ENCODE results near the gene UBL4B.

UBL4B gene

DNA sequence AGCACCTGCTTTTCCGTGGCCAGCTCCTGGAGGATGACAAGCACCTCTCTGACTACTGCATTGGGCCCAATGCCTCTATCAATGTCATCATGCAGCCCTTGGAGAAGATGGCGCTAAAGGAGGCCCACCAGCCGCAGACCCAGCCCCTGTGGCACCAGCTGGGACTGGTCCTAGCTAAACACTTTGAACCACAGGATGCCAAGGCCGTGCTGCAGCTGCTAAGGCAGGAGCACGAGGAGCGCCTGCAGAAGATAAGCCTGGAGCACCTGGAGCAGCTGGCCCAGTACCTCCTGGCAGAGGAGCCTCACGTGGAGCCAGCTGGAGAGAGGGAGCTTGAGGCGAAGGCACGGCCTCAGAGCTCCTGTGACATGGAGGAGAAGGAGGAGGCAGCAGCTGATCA is 413 bp downstream of the UBL4B start:
- no peak for ATAC-seq (replicated peaks)
- Mint-ChIP-seq H3K36me3 (ENCODE audit: insufficient read depth) (no peaks in the 10 kb centered on the region), H3K27me3 (peaks cover 69 to 93% of the 10 kb centered on the region in 2 donors)

DNA sequence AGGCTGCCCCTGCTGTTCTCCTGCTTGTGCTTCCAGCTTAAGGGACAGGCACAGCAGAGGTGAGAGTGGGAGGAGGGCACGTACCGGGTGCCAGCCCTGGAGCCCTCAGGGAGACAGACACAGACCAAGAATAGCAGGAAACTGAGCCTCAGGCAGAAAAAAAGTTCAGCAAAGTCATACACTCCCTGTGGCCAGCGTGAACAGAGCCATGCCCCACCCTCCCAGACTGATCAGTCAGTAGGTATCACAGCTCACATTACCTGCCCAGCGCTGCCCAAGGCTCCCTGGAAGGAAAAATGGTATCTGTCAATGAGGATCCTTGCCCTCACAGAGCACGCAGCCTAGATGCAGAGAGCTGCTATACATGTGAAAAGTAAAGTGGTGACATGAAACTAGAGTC is 1.3 kb downstream of the UBL4B start:
- no peak for ATAC-seq (replicated peaks)
- Mint-ChIP-seq H3K36me3 (ENCODE audit: insufficient read depth) (no peaks in the 10 kb centered on the region), H3K27ac (no peak overlapping the region), H3K4me1 (ENCODE audit: low read depth in 2 of 2) (peaks cover 0 to 3% of the 10 kb centered on the region in 2 donors), H3K27me3 (peaks cover 70 to 91% of the 10 kb centered on the region in 2 donors), H3K4me3 (no peak overlapping the region), H3K9me3 (no peaks in the 10 kb centered on the region)
- no peak for DNase-seq

More for the DNA sequence above, 413 bp downstream of the UBL4B start:
- no peaks in the 10 kb centered on the region for H3K9me3 Mint-ChIP-seq
- H3K4me1 Mint-ChIP-seq (ENCODE audit: low read depth in 2 of 2): peaks cover 0 to 3% of the 10 kb centered on the region in 2 donors
- DNase-seq: no peak
- no peak overlapping the region for H3K4me3 Mint-ChIP-seq
- H3K27ac Mint-ChIP-seq: no peak overlapping the region

DNA sequence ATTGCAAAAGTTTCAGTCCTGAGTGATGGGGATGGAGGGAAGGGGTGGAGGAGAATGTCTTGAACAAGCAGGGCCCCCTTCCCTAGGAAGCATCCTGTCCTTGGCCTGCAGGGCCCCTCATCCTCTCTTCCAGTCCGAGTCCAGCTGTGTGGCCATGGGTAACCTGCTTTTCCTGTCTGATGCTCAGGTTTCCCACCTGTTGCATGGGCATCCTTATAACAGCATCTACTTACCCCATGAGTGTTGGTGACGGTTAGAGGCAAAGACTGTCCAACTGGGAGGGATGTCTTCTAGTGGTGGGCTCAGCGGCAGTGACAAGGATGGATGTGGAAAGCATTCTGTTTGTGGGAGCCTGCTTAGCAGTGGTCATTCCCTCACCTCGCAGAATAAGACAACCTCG is 1.9 kb downstream of the UBL4B start:
- Mint-ChIP-seq H3K36me3 (ENCODE audit: insufficient read depth) (peaks cover under 1% of the 10 kb centered on the region), H3K4me3 (no peak overlapping the region), H3K27me3 (peaks cover 68 to 91% of the 10 kb centered on the region in 2 donors), H3K27ac (no peak overlapping the region), H3K9me3 (no peaks in the 10 kb centered on the region), H3K4me1 (ENCODE audit: low read depth in 2 of 2) (peaks cover 0 to 3% of the 10 kb centered on the region in 2 donors)
- DNase-seq: no peak
- ATAC-seq (replicated peaks): no peak

DNA sequence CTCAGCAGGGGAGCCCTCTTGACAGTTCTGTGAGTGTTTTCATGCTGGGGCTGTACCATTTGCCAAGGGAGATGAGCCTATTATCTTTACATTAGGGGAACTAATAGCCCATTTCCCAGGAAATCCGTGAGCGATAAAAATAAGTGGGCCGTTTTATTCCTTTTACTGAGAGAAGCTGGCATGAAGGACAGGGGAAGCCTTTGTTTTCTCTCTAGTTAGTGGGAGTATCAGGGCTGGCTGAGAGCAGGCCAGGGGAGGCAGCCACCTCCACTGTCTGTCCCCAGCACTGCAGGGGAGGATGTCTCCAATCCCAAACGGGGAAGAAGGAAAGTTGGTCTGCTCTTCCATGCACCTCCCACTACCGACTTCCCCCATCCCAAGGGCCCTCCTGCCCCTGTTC is 2.5 kb downstream of the UBL4B start:
- Mint-ChIP-seq H3K9me3 (no peaks in the 10 kb centered on the region), H3K36me3 (ENCODE audit: insufficient read depth) (peaks cover 4% of the 10 kb centered on the region), H3K4me1 (ENCODE audit: low read depth in 2 of 2) (peaks cover 0 to 3% of the 10 kb centered on the region in 2 donors), H3K4me3 (no peak overlapping the region), H3K27me3 (peaks cover 62 to 91% of the 10 kb centered on the region in 2 donors), H3K27ac (no peak overlapping the region)
- DNase-seq (no peak), ATAC-seq (replicated peaks) (no peak)

DNA sequence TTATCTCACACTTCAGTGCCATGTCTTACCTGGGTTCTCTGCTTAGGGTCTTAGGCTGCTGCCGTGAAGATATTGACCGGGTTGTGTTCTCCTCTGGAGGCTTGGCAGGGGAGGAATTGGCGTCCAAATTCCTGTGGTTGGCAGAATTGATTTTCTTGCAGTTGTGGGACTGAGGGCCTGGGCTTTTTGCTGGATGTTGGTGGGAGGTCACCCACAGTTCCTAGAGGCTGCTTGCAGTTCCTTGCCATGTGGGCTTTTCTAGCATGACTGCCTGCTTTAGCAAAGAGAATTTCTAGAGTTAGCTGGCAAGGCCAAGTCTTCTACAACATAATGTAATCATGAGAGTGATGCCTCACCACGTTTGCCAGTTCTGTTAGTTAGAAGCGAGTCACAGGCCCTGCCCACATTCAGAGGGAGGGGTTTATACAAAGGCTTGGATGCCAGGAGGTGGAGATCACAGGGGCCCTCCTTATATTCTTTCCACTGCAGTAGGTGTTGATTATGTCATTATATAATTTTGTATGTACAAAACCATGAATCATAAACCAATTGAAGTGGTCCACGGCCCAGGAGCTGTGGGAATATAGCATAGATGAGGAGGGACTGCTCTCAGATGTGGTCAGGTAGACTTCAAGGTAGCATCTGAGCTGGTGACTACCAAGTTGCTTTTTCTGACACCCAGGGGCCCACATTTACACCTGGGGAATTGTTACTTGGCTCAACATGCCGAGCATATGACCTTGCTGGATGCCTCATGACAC is 6.6 kb downstream of the UBL4B start:
- no peak for DNase-seq
- peaks cover 6 to 11% of the 10 kb centered on the region in 2 donors for H3K9me3 Mint-ChIP-seq
- peaks cover 48 to 80% of the 10 kb centered on the region in 2 donors for H3K27me3 Mint-ChIP-seq

DNA sequence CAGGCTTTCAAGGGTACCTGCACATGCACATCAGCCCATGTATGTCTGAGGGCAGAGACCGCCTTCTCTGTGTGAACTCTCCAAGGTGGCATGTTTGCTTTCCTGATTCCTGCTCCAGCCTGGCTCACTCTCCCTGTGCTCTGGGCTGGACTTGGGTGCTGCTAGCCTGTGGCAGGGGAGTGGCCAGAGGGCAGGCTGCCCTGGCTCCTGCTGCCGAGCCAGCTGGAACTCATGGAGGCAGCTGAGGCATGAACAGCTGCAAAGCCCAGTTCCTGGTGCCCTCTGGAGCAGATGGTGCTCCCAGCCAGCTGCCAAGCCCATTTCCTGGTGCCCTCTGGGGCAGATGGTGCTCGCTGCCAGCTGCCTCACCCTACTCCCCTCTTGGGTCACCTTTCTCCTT is 7.6 kb downstream of the UBL4B start:
- ATAC-seq (replicated peaks) (no peak), DNase-seq (no peak)
- Mint-ChIP-seq H3K9me3 (peaks cover 7 to 11% of the 10 kb centered on the region in 2 donors), H3K4me1 (ENCODE audit: low read depth in 2 of 2) (peaks cover 3 to 12% of the 10 kb centered on the region in 2 donors), H3K36me3 (ENCODE audit: insufficient read depth) (peaks cover 16% of the 10 kb centered on the region), H3K4me3 (no peak overlapping the region), H3K27me3 (peaks cover 41 to 78% of the 10 kb centered on the region in 2 donors), H3K27ac (peak overlapping the region in 1 of 2 donors; percentile 89)

More for the DNA sequence above, 6.6 kb downstream of the UBL4B start:
- peaks cover 3 to 12% of the 10 kb centered on the region in 2 donors for H3K4me1 Mint-ChIP-seq (ENCODE audit: low read depth in 2 of 2)
- H3K27ac Mint-ChIP-seq: no peak overlapping the region
- H3K4me3 Mint-ChIP-seq: no peak overlapping the region
- ATAC-seq (replicated peaks): no peak
- peaks cover 16% of the 10 kb centered on the region for H3K36me3 Mint-ChIP-seq (ENCODE audit: insufficient read depth)

DNA sequence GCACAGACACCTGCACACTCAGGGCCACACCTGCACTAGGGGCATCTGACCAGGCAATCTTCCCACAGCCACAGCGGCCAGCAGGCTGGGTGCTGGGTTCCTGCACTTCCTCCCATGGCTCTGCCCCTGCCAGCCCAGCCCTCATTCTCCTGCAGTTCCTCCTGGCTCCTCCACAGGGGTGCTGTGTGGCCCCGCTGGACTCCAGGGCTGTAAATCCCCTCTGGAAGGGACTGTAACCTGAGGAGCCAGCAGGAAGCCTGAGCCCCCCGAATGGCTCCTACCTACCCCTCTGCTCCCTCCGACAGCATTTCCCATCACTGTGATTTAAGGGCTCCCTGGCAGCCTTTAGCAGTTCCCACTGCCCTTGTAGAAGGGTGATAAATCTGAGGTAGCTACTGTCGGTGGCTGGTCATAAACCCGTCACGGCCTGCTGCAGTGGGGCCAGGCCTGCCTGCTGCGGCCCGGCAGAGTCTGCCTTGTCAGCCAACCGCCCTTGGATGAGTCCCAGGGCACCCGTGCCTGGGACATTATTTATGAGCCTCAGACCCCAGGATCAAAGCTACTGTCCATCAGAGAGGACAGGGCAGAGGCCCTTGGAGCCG is 8.8 kb downstream of the UBL4B start:
- H3K27ac Mint-ChIP-seq: peak overlapping the region; percentile 89 to 90
- H3K9me3 Mint-ChIP-seq: peaks cover 7 to 11% of the 10 kb centered on the region in 2 donors

DNA sequence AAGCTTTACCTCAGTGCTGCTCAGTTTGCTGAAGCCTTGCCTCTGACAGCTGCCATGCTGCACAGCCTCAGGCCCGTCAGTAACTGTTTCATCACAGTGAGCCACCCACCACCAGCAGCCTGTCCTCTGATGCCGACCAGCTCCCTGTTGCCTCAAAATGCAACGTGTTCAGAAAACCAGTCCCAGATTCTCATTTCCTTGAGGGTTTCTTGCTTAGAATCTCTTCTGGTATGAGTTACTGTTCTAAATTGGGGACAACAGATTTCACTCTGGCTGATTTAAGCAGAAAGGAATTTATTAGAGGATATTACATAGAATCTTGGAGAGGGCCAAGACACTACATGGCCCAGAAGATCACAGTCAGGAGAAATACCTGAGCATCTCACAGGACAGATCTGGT is 11.0 kb downstream of the UBL4B start:
- ATAC-seq (replicated peaks) (no peak), DNase-seq (no peak)
- Mint-ChIP-seq H3K4me3 (no peak overlapping the region), H3K4me1 (ENCODE audit: low read depth in 2 of 2) (peaks cover 3 to 9% of the 10 kb centered on the region in 2 donors), H3K27me3 (peaks cover 40 to 81% of the 10 kb centered on the region in 2 donors), H3K36me3 (ENCODE audit: insufficient read depth) (peaks cover 16% of the 10 kb centered on the region), H3K27ac (no peak overlapping the region), H3K9me3 (peaks cover 7 to 11% of the 10 kb centered on the region in 2 donors)

More for the DNA sequence above, 8.8 kb downstream of the UBL4B start:
- ATAC-seq (replicated peaks): no peak
- peaks cover 16% of the 10 kb centered on the region for H3K36me3 Mint-ChIP-seq (ENCODE audit: insufficient read depth)
- no peak for DNase-seq
- H3K4me1 Mint-ChIP-seq (ENCODE audit: low read depth in 2 of 2): peaks cover 3 to 12% of the 10 kb centered on the region in 2 donors
- peaks cover 44 to 78% of the 10 kb centered on the region in 2 donors for H3K27me3 Mint-ChIP-seq
- H3K4me3 Mint-ChIP-seq: no peak overlapping the region

DNA sequence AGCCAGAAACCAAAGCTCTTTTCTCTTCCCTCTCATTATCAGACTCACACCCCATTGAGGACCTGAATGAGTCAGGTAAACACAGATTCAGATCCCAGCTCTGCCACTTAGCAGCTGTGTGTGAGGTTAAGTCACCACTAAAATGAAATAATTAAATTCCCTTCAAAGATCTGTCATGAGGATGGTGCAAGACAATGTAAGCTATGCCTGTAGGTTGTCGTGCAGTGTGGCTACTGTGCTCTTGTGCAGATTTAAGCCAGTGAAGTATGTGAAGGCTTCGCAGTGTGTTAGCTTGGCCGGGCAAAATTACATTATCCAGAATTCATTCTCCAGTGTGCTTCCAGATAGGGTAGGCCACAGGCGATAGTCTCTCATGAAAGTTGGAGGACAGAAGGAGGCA is 13.6 kb downstream of the UBL4B start:
- ATAC-seq (replicated peaks) (no peak), DNase-seq (no peak)
- Mint-ChIP-seq H3K9me3 (peaks cover 1 to 4% of the 10 kb centered on the region in 2 donors), H3K27me3 (peaks cover 40 to 89% of the 10 kb centered on the region in 2 donors), H3K4me1 (ENCODE audit: low read depth in 2 of 2) (peaks cover 0 to 5% of the 10 kb centered on the region in 2 donors), H3K27ac (no peak overlapping the region), H3K36me3 (ENCODE audit: insufficient read depth) (peaks cover 5% of the 10 kb centered on the region), H3K4me3 (no peak overlapping the region)

DNA sequence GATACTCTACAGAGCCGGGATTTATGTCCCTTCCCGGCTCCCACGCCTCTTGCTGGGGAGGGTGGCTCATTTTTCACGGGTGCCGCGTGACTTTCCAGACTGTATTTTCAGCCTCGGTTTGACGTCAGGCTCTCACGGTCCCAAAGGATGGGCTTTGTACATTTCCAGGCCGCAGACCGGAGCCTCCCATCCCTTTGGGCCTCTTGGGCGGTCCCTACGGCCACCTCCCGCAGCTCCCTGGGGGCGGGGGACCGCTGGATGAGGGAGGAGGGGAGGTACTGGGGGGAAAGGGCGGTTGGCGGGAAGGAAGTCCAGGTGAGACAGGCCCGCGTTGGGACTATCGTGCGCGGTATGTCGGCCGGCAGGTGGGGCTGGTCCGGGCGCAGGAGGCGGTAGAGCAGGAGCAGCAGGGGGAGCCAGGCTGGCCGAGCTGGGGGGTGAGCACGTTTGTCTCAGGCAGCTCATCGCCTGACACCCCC is 17.9 kb downstream of the UBL4B start:
- Mint-ChIP-seq H3K4me1 (ENCODE audit: low read depth in 2 of 2) (no peaks in the 10 kb centered on the region), H3K36me3 (ENCODE audit: insufficient read depth) (no peaks in the 10 kb centered on the region), H3K9me3 (no peaks in the 10 kb centered on the region), H3K27ac (no peak overlapping the region), H3K27me3 (peaks cover 51 to 96% of the 10 kb centered on the region in 2 donors), H3K4me3 (no peak overlapping the region)
- ATAC-seq (replicated peaks) (no peak), DNase-seq (no peak)

DNA sequence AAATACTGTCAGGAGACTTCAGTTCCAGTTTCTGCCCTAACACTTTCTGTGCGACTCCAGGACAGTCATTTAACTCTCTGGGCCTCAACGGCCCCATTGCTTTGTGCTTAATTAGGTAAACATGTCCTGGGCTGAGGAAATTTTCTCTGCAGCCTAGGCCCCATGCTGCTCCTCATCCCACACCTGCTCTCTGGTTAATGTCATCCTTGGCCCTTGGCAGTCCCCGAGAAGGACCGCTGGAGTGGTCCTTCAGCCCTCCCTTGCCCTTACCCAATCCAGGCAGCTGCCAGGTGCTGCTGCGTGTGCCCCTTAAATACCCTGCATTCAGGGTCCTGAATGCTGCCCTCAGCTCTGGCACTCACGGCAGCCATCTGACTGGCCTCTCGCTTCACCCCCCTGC is 18.7 kb downstream of the UBL4B start:
- peaks cover 52 to 96% of the 10 kb centered on the region in 2 donors for H3K27me3 Mint-ChIP-seq
- no peaks in the 10 kb centered on the region for H3K9me3 Mint-ChIP-seq
- H3K27ac Mint-ChIP-seq: no peak overlapping the region
- no peaks in the 10 kb centered on the region for H3K36me3 Mint-ChIP-seq (ENCODE audit: insufficient read depth)
- no peak for DNase-seq
- no peak overlapping the region for H3K4me3 Mint-ChIP-seq
- no peak for ATAC-seq (replicated peaks)
- no peaks in the 10 kb centered on the region for H3K4me1 Mint-ChIP-seq (ENCODE audit: low read depth in 2 of 2)

DNA sequence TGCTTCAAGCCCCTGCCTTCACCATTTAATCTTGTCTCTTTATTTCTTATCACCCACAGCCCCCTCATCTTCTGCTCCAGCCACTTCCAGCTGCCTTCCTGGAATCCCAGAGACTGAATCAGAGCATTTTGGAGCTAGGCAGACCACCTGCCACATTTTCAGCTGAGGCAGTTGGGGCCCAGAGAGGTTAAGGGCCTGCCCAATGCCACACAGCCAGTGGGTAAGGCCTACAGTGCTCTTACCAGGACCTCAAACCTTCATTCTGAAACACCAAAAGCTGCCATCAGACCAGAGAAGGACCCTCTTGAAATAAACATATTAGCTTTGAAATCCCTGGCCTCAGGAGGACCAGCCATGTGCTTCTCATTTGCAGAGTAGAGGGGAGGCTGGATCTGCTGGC is 20.4 kb downstream of the UBL4B start:
- H3K4me1 Mint-ChIP-seq (ENCODE audit: low read depth in 2 of 2): peaks cover 5 to 7% of the 10 kb centered on the region in 2 donors
- H3K36me3 Mint-ChIP-seq (ENCODE audit: insufficient read depth): no peaks in the 10 kb centered on the region
- H3K27me3 Mint-ChIP-seq: peaks cover 60 to 96% of the 10 kb centered on the region in 2 donors
- no peak for ATAC-seq (replicated peaks)
- DNase-seq: no peak
- H3K4me3 Mint-ChIP-seq: no peak overlapping the region
- no peak overlapping the region for H3K27ac Mint-ChIP-seq
- no peaks in the 10 kb centered on the region for H3K9me3 Mint-ChIP-seq

DNA sequence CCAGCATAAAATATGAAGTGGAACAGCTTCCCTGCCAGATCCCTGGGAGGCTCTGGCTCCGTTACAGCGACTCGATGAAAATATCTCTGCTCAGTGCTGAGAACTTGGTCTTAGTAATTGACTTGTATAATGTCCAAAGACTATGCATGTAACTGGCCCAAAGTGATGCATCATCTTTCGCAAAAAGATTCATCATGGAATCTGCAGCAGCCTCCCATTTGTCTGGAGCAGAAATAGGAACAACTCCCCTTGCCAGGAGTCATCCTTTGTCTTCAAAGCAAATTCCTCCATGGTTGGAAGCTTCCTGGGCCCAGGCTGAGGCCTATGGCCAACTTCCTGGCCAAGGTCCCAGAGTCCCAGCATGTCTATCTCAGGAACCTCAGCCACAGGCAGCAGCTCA is 21.2 kb downstream of the UBL4B start:
- H3K9me3 Mint-ChIP-seq: no peaks in the 10 kb centered on the region
- H3K27me3 Mint-ChIP-seq: peaks cover 61 to 96% of the 10 kb centered on the region in 2 donors
- no peak overlapping the region for H3K27ac Mint-ChIP-seq
- no peak overlapping the region for H3K4me3 Mint-ChIP-seq
- DNase-seq (no peak), ATAC-seq (replicated peaks) (no peak)
- no peaks in the 10 kb centered on the region for H3K36me3 Mint-ChIP-seq (ENCODE audit: insufficient read depth)
- H3K4me1 Mint-ChIP-seq (ENCODE audit: low read depth in 2 of 2): peaks cover 5 to 7% of the 10 kb centered on the region in 2 donors

All from effector memory CD8-positive, alpha-beta T cell (primary cell).